K562 (cell line): ENCODE results near the gene FAM222A. TPM values are rescaled to one million over a fixed set of nuclear protein-coding genes. Genes with fewer than 3 reads are reported as not detected.
A peak's percentile ranks its signal among the peaks of the same experiment; 100 is the strongest.

Experiments used
- ATAC-seq: fragments of 200-7000 bp; cut with Tn5 transposase; 3 replicates; pipeline ENCODE4 v1.9.1; 2020; ENCODE audit warnings: moderate library complexity
- BruUV-seq: library from RNA; stranded (reverse); fragments of 400-500 nt; replicated peaks from 2 replicates; lab custom pipeline; 2021; lab: Mats Ljungman, UMichigan
- CTCF ChIA-PET: fragments of 300-600 bp; formaldehyde crosslinking; extraction: SDS; loops from one replicate; lab custom pipeline; 2021; ENCODE audit warnings: low intra/inter-chr PET ratio; lab: Yijun Ruan, JAX
- POLR2A ChIA-PET: fragments of 300-600, 350-650 bp; sonication (Branson Sonifier 250); formaldehyde crosslinking; extraction: SDS; loops from one replicate; lab custom pipeline; 2021; ENCODE audit warnings: antibody characterized with exemption, inconsistent platforms; lab: Yijun Ruan, JAX
- DNase-seq, 4 experiments: peaks; one replicate each; pipeline versions ENCODE4 v3.0.0 to v3.0.0-alpha.2; 2011 to 2018; ENCODE audit warnings: low spot score in 3 of 4, mixed read lengths in 3 of 4; ENCODE audit errors: extremely low read depth in 1 of 4
- FAIRE-seq: peaks from 2 replicates; lab custom pipeline; 2011; peaks lifted over from hg19 to GRCh38; lab: Jason Lieb, UNC
- H2AFZ ChIP-seq: 2 replicates; pipeline ENCODE4 v1.6.0; 2011; ENCODE audit warnings: low read depth, low read length, control low read depth, inconsistent platforms
- H3K27ac ChIP-seq: fragments of 200-600 bp; 3 replicates; pipeline ENCODE4 v1.8.0; 2011; ENCODE audit warnings: low read depth, mild to moderate bottlenecking, control low read depth, inconsistent platforms, low read length, moderate library complexity, mixed read lengths; ENCODE audit errors: extremely low read depth
- H3K27me3 ChIP-seq, 2 experiments: fragments of 300-600 bp in 1 of 2; 2 replicates in 1 of 2; 3 replicates in 1 of 2; pipeline versions ENCODE4 v1.6.0 to v1.8.0; 2011; ENCODE audit warnings: inconsistent platforms in 2 of 2, low read length in 2 of 2, mild to moderate bottlenecking in 1 of 2, mixed read lengths in 1 of 2, moderate library complexity in 1 of 2; ENCODE audit not compliant: control insufficient read depth in 2 of 2, insufficient read depth in 2 of 2
- H3K36me3 ChIP-seq: fragments of 300-600 bp; 3 replicates; pipeline ENCODE4 v1.8.0; 2011; ENCODE audit warnings: mild to moderate bottlenecking, low read length, inconsistent platforms; ENCODE audit not compliant: control insufficient read depth, insufficient read depth
- H3K4me1 ChIP-seq, 2 experiments: fragments of 200-600 bp in 1 of 2; replicated peaks in 1 of 2; 2 replicates in 1 of 2; 3 replicates in 1 of 2; pipeline versions ENCODE4 v1.5.1 to v1.8.0; 2011; ENCODE audit warnings: inconsistent platforms in 2 of 2, low read length in 2 of 2, mild to moderate bottlenecking in 1 of 2, mixed read lengths in 1 of 2, moderate library complexity in 1 of 2; ENCODE audit not compliant: control insufficient read depth in 2 of 2, insufficient read depth in 2 of 2
- H3K4me2 ChIP-seq: 2 replicates; pipeline ENCODE4 v1.6.1; 2011; ENCODE audit warnings: low read length, control low read depth, inconsistent platforms, mixed read lengths; ENCODE audit not compliant: insufficient read depth
- H3K4me3 ChIP-seq: fragments of 200-600 bp; sonication (generic), shearing (Covaris generic); 2 replicates; pipeline ENCODE4 v1.5.1; 2016; ENCODE audit warnings: control low read depth, inconsistent platforms
- H3K79me2 ChIP-seq: fragments of 200-600 bp; 3 replicates; pipeline ENCODE4 v1.8.0; 2011; ENCODE audit warnings: low read length, inconsistent platforms; ENCODE audit not compliant: control insufficient read depth, insufficient read depth
- H3K9ac ChIP-seq, 2 experiments: 2 replicates each; pipeline versions ENCODE4 v1.6.0 to v1.6.1; 2011; ENCODE audit warnings: low read depth in 2 of 2, low read length in 2 of 2, control low read depth in 1 of 2, inconsistent platforms in 1 of 2, mild to moderate bottlenecking in 1 of 2, mixed read lengths in 1 of 2; ENCODE audit not compliant: insufficient read depth in 1 of 2
- H3K9me1 ChIP-seq: one replicate; pipeline ENCODE4 v1.6.0; 2011; ENCODE audit warnings: inconsistent platforms, mild to moderate bottlenecking, low read length, moderate library complexity; ENCODE audit not compliant: control insufficient read depth, insufficient read depth
- H3K9me3 ChIP-seq: replicated peaks from 2 replicates; pipeline ENCODE4 v1.5.1; 2011; ENCODE audit warnings: low read depth, low read length, inconsistent platforms; ENCODE audit not compliant: control insufficient read depth, insufficient read depth
- H4K20me1 ChIP-seq: replicated peaks from 2 replicates; pipeline ENCODE4 v1.6.1; 2011; ENCODE audit warnings: low read length, inconsistent platforms, mixed read lengths; ENCODE audit not compliant: control insufficient read depth, insufficient read depth
- ADNP ChIP-seq: fragments of 200-800 bp; sonication (Bioruptor generic); IDR thresholded peaks from 2 replicates; pipeline ENCODE4 v1.6.1; 2016; ENCODE audit warnings: missing genetic modification characterization, missing compliant biosample characterization
- BCOR ChIP-seq: fragments of 450-650 bp; IDR thresholded peaks from 2 replicates; pipeline ENCODE4 v1.6.1; 2016
- FOXK1 ChIP-seq: sonication (generic); formaldehyde crosslinking; IDR thresholded peaks from 2 replicates; pipeline ENCODE4 v1.8.0; 2022; ENCODE audit warnings: missing genetic modification reagents, mild to moderate bottlenecking, borderline replicate concordance
- KHSRP ChIP-seq: fragments of 450-650 bp; IDR thresholded peaks from 2 replicates; pipeline ENCODE4 v1.6.1; 2017
- NEUROD1 ChIP-seq: fragments of 150-350 bp; IDR thresholded peaks from 2 replicates; pipeline ENCODE4 v1.6.1; 2014; ENCODE audit warnings: borderline replicate concordance, low read length, low read depth; ENCODE audit not compliant: partially characterized antibody
- RBM34 ChIP-seq: fragments of 200-400 bp; formaldehyde crosslinking; IDR thresholded peaks from 2 replicates; pipeline ENCODE4 v1.6.1; 2018; ENCODE audit warnings: low read length, borderline replicate concordance; ENCODE audit not compliant: insufficient read depth
- SP1 ChIP-seq: sonication (generic); formaldehyde crosslinking; IDR thresholded peaks from 2 replicates; pipeline ENCODE4 v1.8.1; 2022; ENCODE audit warnings: mild to moderate bottlenecking, missing genetic modification reagents
- ZNF699 ChIP-seq: fragments of 250-450 bp; sonication (Bioruptor Pico); IDR thresholded peaks from 2 replicates; pipeline ENCODE4 v1.8.0; 2021; ENCODE audit warnings: mild to moderate bottlenecking, moderate library complexity; ENCODE audit not compliant: insufficient replicate concordance
- WGBS: fragments of 100-300 bp; shearing (Covaris generic); methylation state at CpG from one replicate; pipeline ENCODE4 v1.1.6; 2016; ENCODE audit warnings: low coverage, mixed read lengths; ENCODE audit not compliant: insufficient coverage; ENCODE audit errors: missing lambda C conversion rate; 5-methylcytosine and 5-hydroxymethylcytosine counted together
- in situ Hi-C: fragments of 300-500 bp; cut with MboI; formaldehyde crosslinking; loops from 4 replicates; pipeline ENCODE4 v1.15.0; 2018; ENCODE audit warnings: inconsistent platforms, mixed read lengths
- intact Hi-C: fragments of 100-400 bp; cut with micrococcal nuclease; formaldehyde crosslinking; loops from 2 replicates; pipeline ENCODE4 v1.14.2; 2022
- polyA plus RNA-seq, 8 experiments: library from polyadenylated mRNA; depleted of rRNA in 4 of 8; stranded (reverse) in 5 of 8; unstranded in 3 of 8; fragments of >200 nt; fragmentation: Nextera tagmentation in 2 of 8; fragmentation: Illumina TruSeq in 1 of 8; extraction: Ambion mirVana in 2 of 8; extraction: Trizol in 1 of 8; gene quantifications; 2 replicates each; pipeline versions ENCODE4 v1.2.1 to v1.2.3, GENCODE V29; 2011 to 2014; ENCODE audit warnings: inconsistent platforms in 1 of 8, missing spikeins in 1 of 8
- total RNA-seq, 7 experiments: library from RNA; depleted of rRNA in 6 of 7; stranded (reverse); fragments of >200 nt in 6 of 7; fragmentation: Illumina TruSeq in 2 of 7; extraction: Trizol in 2 of 7; gene quantifications; 2 replicates each; pipeline versions ENCODE4 v1.2.1 to v1.2.3, GENCODE V29; 2011 to 2021; ENCODE audit warnings: low replicate concordance in 1 of 7
- TF ChIP-seq, protein P1 (sequence below): fragments of 450-650 bp; formaldehyde crosslinking; IDR thresholded peaks from 2 replicates; pipeline ENCODE4 v1.4.0; 2020; ENCODE audit warnings: mild to moderate bottlenecking, moderate library complexity
- TF ChIP-seq, protein P2 (sequence below), 2 experiments: IDR thresholded peaks in 1 of 2; conservative IDR thresholded peaks in 1 of 2; 2 replicates each; pipeline ENCODE4 v1.6.1; 2016; ENCODE audit warnings: low read depth in 2 of 2, mild to moderate bottlenecking in 1 of 2, missing compliant biosample characterization in 1 of 2, missing genetic modification characterization in 1 of 2, moderate library complexity in 1 of 2
- TF ChIP-seq, protein P3 (sequence below), 2 experiments: IDR thresholded peaks; 2 replicates each; pipeline ENCODE4 v1.6.1; 2011; ENCODE audit warnings: borderline replicate concordance in 1 of 2, control low read depth in 1 of 2, low read depth in 1 of 2, low read length in 1 of 2, mild to moderate bottlenecking in 1 of 2, mixed read lengths in 1 of 2, moderate library complexity in 1 of 2; ENCODE audit not compliant: insufficient read depth in 1 of 2, insufficient read length in 1 of 2, poor library complexity in 1 of 2, severe bottlenecking in 1 of 2; ENCODE audit errors: extremely low read depth in 1 of 2
- TF ChIP-seq, protein P4 (sequence below): sonication (generic); formaldehyde crosslinking; IDR thresholded peaks from 2 replicates; pipeline ENCODE4 v1.9.0; 2022; ENCODE audit warnings: mild to moderate bottlenecking, missing genetic modification reagents

FAM222A gene
- total and polyA plus RNA-seq, 9 of the 15 experiments (the other 6 are each of a cell fraction or from before 2014, with no cell fraction given): 0.03 to 0.36 (median 0.12) TPM; not detected in 1

DNA sequence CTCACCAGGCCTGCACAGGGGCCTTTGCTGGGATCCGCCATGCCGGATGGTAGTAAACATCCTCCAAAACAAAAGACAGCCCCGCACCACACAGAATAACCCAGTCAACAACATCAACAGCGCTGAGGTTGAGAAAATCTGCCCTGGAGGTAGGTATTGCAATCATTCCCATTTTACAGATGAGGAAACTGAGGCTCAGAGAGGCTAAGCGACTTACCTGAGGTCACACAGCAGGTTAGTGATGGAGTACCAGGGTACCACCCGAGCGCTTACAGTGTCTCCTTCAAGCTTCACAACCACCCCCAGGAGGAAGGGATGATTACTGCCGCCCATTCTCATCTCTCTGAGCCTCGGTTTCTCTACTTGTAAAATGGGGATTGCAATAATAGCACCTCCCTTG, 104.6 kb downstream of the FAM222A start:
- Histone ChIP-seq H3K4me3 (no peak overlapping the region), H3K9ac (0 out of 4 replicates have a peak overlapping the region, but pooled peaks of 1 of the 2 experiments have one; percentile 26), H3K9me1 (no peaks in the 10 kb centered on the region), H3K79me2 (no peaks in the 10 kb centered on the region), H3K4me1 (peaks cover 0 to 5% of the 10 kb centered on the region in 2 experiments; a peak in 2 of 5 replicates), H3K36me3 (no peaks in the 10 kb centered on the region), H3K4me2 (no peak overlapping the region), H3K9me3 (no peaks in the 10 kb centered on the region), H3K27me3 (peaks cover 18 to 65% of the 10 kb centered on the region in 2 experiments; a peak in 4 of 5 replicates), H3K27ac (no peak overlapping the region), H4K20me1 (no peaks in the 10 kb centered on the region; the same call in 1 of the 2 replicates), H2AFZ (no peak overlapping the region)
- in situ Hi-C loops (no loop called here), intact Hi-C loops (no loop called here)
- BruUV-seq: no TSS peak
- FAIRE-seq (no peak), ATAC-seq (no peak), DNase-seq (no peak)
- CTCF ChIA-PET: no interaction called here
- 5% methylated on average over 9 of the region's 9 CpGs for WGBS
- POLR2A ChIA-PET: interaction anchor here (1.0 kb wide), 1 partner anchor 12 kb away, joined by 4 read pairs; no protein-coding TSS in a partner anchor
- TF ChIP-seq BCOR: peak; percentile 59
- TF ChIP-seq ZNF699 (CRISPR knock-in tag): no peak
- TF ChIP-seq, protein P1, sequence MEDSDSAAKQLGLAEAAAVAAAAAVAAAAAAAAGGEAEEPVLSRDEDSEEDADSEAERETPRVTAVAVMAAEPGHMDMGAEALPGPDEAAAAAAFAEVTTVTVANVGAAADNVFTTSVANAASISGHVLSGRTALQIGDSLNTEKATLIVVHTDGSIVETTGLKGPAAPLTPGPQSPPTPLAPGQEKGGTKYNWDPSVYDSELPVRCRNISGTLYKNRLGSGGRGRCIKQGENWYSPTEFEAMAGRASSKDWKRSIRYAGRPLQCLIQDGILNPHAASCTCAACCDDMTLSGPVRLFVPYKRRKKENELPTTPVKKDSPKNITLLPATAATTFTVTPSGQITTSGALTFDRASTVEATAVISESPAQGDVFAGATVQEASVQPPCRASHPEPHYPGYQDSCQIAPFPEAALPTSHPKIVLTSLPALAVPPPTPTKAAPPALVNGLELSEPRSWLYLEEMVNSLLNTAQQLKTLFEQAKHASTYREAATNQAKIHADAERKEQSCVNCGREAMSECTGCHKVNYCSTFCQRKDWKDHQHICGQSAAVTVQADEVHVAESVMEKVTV (CRISPR knock-in tag): no peak
- no peak for TF ChIP-seq RBM34
- no peak for TF ChIP-seq FOXK1 (CRISPR knock-in tag)
- TF ChIP-seq, protein P2, sequence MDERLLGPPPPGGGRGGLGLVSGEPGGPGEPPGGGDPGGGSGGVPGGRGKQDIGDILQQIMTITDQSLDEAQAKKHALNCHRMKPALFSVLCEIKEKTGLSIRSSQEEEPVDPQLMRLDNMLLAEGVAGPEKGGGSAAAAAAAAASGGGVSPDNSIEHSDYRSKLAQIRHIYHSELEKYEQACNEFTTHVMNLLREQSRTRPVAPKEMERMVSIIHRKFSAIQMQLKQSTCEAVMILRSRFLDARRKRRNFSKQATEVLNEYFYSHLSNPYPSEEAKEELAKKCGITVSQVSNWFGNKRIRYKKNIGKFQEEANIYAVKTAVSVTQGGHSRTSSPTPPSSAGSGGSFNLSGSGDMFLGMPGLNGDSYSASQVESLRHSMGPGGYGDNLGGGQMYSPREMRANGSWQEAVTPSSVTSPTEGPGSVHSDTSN (CRISPR knock-in tag; IDR thresholded peaks at IDR 0.05; ENCODE audit: low read depth): no peak
- TF ChIP-seq, protein P2 (tag; conservative IDR thresholded peaks at IDR 0.05; ENCODE audit: low read depth): no peak
- TF ChIP-seq ADNP (tag): peak; percentile 85
- TF ChIP-seq, protein P3, sequence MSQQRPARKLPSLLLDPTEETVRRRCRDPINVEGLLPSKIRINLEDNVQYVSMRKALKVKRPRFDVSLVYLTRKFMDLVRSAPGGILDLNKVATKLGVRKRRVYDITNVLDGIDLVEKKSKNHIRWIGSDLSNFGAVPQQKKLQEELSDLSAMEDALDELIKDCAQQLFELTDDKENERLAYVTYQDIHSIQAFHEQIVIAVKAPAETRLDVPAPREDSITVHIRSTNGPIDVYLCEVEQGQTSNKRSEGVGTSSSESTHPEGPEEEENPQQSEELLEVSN (IDR thresholded peaks at IDR 0.05; ENCODE audit: borderline replicate concordance in 1 of 2, extremely low read depth in 1 of 2, insufficient read depth in 1 of 2, insufficient read length in 1 of 2, low read depth in 1 of 2, low read length in 1 of 2, poor library complexity in 1 of 2, severe bottlenecking in 1 of 2): no peak
- no peak for TF ChIP-seq SP1 (CRISPR knock-in tag)
- no peak for TF ChIP-seq KHSRP
- TF ChIP-seq, protein P4, sequence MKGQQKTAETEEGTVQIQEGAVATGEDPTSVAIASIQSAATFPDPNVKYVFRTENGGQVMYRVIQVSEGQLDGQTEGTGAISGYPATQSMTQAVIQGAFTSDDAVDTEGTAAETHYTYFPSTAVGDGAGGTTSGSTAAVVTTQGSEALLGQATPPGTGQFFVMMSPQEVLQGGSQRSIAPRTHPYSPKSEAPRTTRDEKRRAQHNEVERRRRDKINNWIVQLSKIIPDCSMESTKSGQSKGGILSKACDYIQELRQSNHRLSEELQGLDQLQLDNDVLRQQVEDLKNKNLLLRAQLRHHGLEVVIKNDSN (CRISPR knock-in tag): no peak
- TF ChIP-seq NEUROD1: no peak
